Measurements from ENCODE around the gene MSMB. TPM values are rescaled to one million over a fixed set of nuclear protein-coding genes. Genes with fewer than 3 reads are reported as not detected.
A peak's percentile ranks its signal among the peaks of the same experiment; 100 is the strongest.

Gene MSMB
- total and polyA plus RNA-seq, 7 experiments from 2014 or later: not detected

GRCh38 chr10:46080886-46081285, 34.8 kb upstream of the MSMB start:
- Histone ChIP-seq H3K9me3 (ENCODE audit: control insufficient read depth in 2 of 3, low read length in 3 of 3) (peaks cover 0 to 11% (median 0%) of the 10 kb centered on the region in 3 experiments), H3K4me1 (ENCODE audit: control insufficient read depth in 2 of 2, insufficient read depth in 2 of 2, low read length in 2 of 2) (peaks cover 0 to 15% of the 10 kb centered on the region in 2 donors), H3K4me3 (ENCODE audit: low read length) (no peak overlapping the region), H3K36me3 (ENCODE audit: control insufficient read depth in 2 of 3, insufficient read depth in 3 of 3, low read length in 3 of 3) (no peaks in the 10 kb centered on the region), H3K27ac (ENCODE audit: low read depth, low read length) (no peak overlapping the region), H3K27me3 (ENCODE audit: control insufficient read depth in 2 of 2, insufficient read depth in 2 of 2, low read length in 2 of 2) (no peaks in the 10 kb centered on the region)
- ChIA-PET CTCF (no interaction called here), POLR2A (no interaction called here)
- Mint-ChIP-seq H3K27ac (peak overlapping the region in 3 of 9 donors; percentile 13 to 80 (median 51)), H3K9me3 (peaks cover 0 to 35% (median 7%) of the 10 kb centered on the region in 11 donors), H3K4me1 (peaks cover 15 to 47% (median 35%) of the 10 kb centered on the region in 7 donors), H3K4me3 (no peak overlapping the region), H3K27me3 (peaks cover 0 to 12% (median 0%) of the 10 kb centered on the region in 5 donors), H3K36me3 (peaks cover 0 to 8% (median 0%) of the 10 kb centered on the region in 5 donors)
- DNase-seq (no peak), ATAC-seq (no peak)
- intact Hi-C loops (cut with micrococcal nuclease): no loop called here

- intact Hi-C loops (cut with micrococcal nuclease): no loop called here
- CTCF ChIA-PET: no interaction called here
- peak; percentile 38 for ATAC-seq
- Histone ChIP-seq H3K4me3 (ENCODE audit: low read length) (no peak overlapping the region), H3K4me1 (ENCODE audit: control insufficient read depth in 2 of 2, insufficient read depth in 2 of 2, low read length in 2 of 2) (peaks cover 0 to 15% of the 10 kb centered on the region in 2 donors), H3K36me3 (ENCODE audit: control insufficient read depth in 2 of 3, insufficient read depth in 3 of 3, low read length in 3 of 3) (no peaks in the 10 kb centered on the region), H3K27me3 (ENCODE audit: control insufficient read depth in 2 of 2, insufficient read depth in 2 of 2, low read length in 2 of 2) (no peaks in the 10 kb centered on the region), H3K27ac (ENCODE audit: low read depth, low read length) (no peak overlapping the region), H3K9me3 (ENCODE audit: control insufficient read depth in 2 of 3, low read length in 3 of 3) (peaks cover 0 to 11% (median 0%) of the 10 kb centered on the region in 3 experiments)
- H3K4me3 Mint-ChIP-seq: no peak overlapping the region
- peaks cover 0 to 8% (median 0%) of the 10 kb centered on the region in 5 donors for H3K36me3 Mint-ChIP-seq
- no peak for DNase-seq
- H3K4me1 Mint-ChIP-seq: peaks cover 15 to 51% (median 35%) of the 10 kb centered on the region in 7 donors
- H3K27ac Mint-ChIP-seq: peak overlapping the region in 5 of 9 donors; percentile 5 to 80 (median 49)
- peaks cover 0 to 12% (median 0%) of the 10 kb centered on the region in 5 donors for H3K27me3 Mint-ChIP-seq
- POLR2A ChIA-PET: no interaction called here
- H3K9me3 Mint-ChIP-seq: peaks cover 0 to 33% (median 7%) of the 10 kb centered on the region in 11 donors
These were observed 33.9 kb upstream of the MSMB start for GRCh38 chr10:46079831-46080585.

- Histone ChIP-seq H3K4me3 (ENCODE audit: low read length) (no peak overlapping the region), H3K4me1 (ENCODE audit: control insufficient read depth in 2 of 2, insufficient read depth in 2 of 2, low read length in 2 of 2) (peaks cover 0 to 15% of the 10 kb centered on the region in 2 donors), H3K36me3 (ENCODE audit: control insufficient read depth in 2 of 3, insufficient read depth in 3 of 3, low read length in 3 of 3) (no peaks in the 10 kb centered on the region), H3K27me3 (ENCODE audit: control insufficient read depth in 2 of 2, insufficient read depth in 2 of 2, low read length in 2 of 2) (no peaks in the 10 kb centered on the region), H3K27ac (ENCODE audit: low read depth, low read length) (no peak overlapping the region), H3K9me3 (ENCODE audit: control insufficient read depth in 2 of 3, low read length in 3 of 3) (no peaks in the 10 kb centered on the region)
- Mint-ChIP-seq H3K36me3 (peaks cover 0 to 4% (median 0%) of the 10 kb centered on the region in 5 donors), H3K27ac (peak overlapping the region; percentile 48 to 91 (median 76)), H3K4me1 (peaks cover 15 to 51% (median 35%) of the 10 kb centered on the region in 7 donors), H3K9me3 (peaks cover 0 to 20% (median 7%) of the 10 kb centered on the region in 11 donors), H3K4me3 (peak overlapping the region in 9 of 10 donors; percentile 2 to 70 (median 18)), H3K27me3 (peaks cover 0 to 12% (median 0%) of the 10 kb centered on the region in 5 donors)
- ATAC-seq: peak; percentile 38
- ChIA-PET POLR2A (interaction anchor here (1.0 to 1.4 kb wide), 2 partner anchors 14 to 18 kb away, joined by 4 to 6 read pairs; no protein-coding TSS in a partner anchor), CTCF (interaction anchor here (0.5 kb wide), 1 partner anchor 51 kb away, joined by 3 read pairs; no protein-coding TSS in a partner anchor)
- intact Hi-C loops (cut with micrococcal nuclease): no loop called here
- no peak for DNase-seq
These were observed 31.8 kb upstream of the MSMB start for GRCh38 chr10:46077731-46078413.

- Histone ChIP-seq H3K4me3 (ENCODE audit: low read length) (no peak overlapping the region), H3K27ac (ENCODE audit: low read depth, low read length) (peak overlapping the region; percentile 51), H3K36me3 (ENCODE audit: control insufficient read depth in 2 of 3, insufficient read depth in 3 of 3, low read length in 3 of 3) (no peaks in the 10 kb centered on the region), H3K9me3 (ENCODE audit: control insufficient read depth in 2 of 3, low read length in 3 of 3) (no peaks in the 10 kb centered on the region), H3K4me1 (ENCODE audit: control insufficient read depth in 2 of 2, insufficient read depth in 2 of 2, low read length in 2 of 2) (peaks cover 0 to 15% of the 10 kb centered on the region in 2 donors), H3K27me3 (ENCODE audit: control insufficient read depth in 2 of 2, insufficient read depth in 2 of 2, low read length in 2 of 2) (no peaks in the 10 kb centered on the region)
- peak overlapping the region; percentile 48 to 91 (median 76) for H3K27ac Mint-ChIP-seq
- CTCF ChIA-PET: interaction anchor here (0.5 kb wide), 1 partner anchor 50 kb away, joined by 3 read pairs; no protein-coding TSS in a partner anchor
- POLR2A ChIA-PET: interaction anchor here (1.0 to 1.4 kb wide), 2 partner anchors 15 to 19 kb away, joined by 4 to 6 read pairs; no protein-coding TSS in a partner anchor
- ATAC-seq: peak; percentile 55
- H3K4me1 Mint-ChIP-seq: peaks cover 15 to 46% (median 35%) of the 10 kb centered on the region in 7 donors
- peaks cover 0 to 2% (median 0%) of the 10 kb centered on the region in 5 donors for H3K36me3 Mint-ChIP-seq
- H3K9me3 Mint-ChIP-seq: peaks cover 0 to 13% (median 2%) of the 10 kb centered on the region in 11 donors
- peaks cover 0 to 7% (median 0%) of the 10 kb centered on the region in 5 donors for H3K27me3 Mint-ChIP-seq
- peak in 3 of 9 donors; percentile 11 to 24 (median 18) for DNase-seq
- H3K4me3 Mint-ChIP-seq: peak overlapping the region in 9 of 10 donors; percentile 2 to 63 (median 43)
- intact Hi-C loops (cut with micrococcal nuclease): no loop called here
These were observed 31.1 kb upstream of the MSMB start for GRCh38 chr10:46077141-46077554.

GRCh38 chr10:46075869-46076268, 29.8 kb upstream of the MSMB start:
- no peak for ATAC-seq
- peak overlapping the region in 5 of 9 donors; percentile 24 to 73 (median 49) for H3K27ac Mint-ChIP-seq
- intact Hi-C loops (cut with micrococcal nuclease): no loop called here
- no peaks in the 10 kb centered on the region for H3K27me3 ChIP-seq (ENCODE audit: control insufficient read depth in 2 of 2, insufficient read depth in 2 of 2, low read length in 2 of 2)
- peaks cover 0 to 15% of the 10 kb centered on the region in 2 donors for H3K4me1 ChIP-seq (ENCODE audit: control insufficient read depth in 2 of 2, insufficient read depth in 2 of 2, low read length in 2 of 2)
- H3K36me3 Mint-ChIP-seq: no peaks in the 10 kb centered on the region
- H3K27ac ChIP-seq (ENCODE audit: low read depth, low read length): no peak overlapping the region
- DNase-seq: no peak
- POLR2A ChIA-PET: interaction anchor here (0.7 kb wide), 1 partner anchor 19 kb away, joined by 3 read pairs; no protein-coding TSS in a partner anchor
- no peak overlapping the region for H3K4me3 ChIP-seq (ENCODE audit: low read length)
- no peak overlapping the region for H3K4me3 Mint-ChIP-seq
- peaks cover 0 to 3% (median 0%) of the 10 kb centered on the region in 11 donors for H3K9me3 Mint-ChIP-seq
- no peaks in the 10 kb centered on the region for H3K36me3 ChIP-seq (ENCODE audit: control insufficient read depth in 2 of 3, insufficient read depth in 3 of 3, low read length in 3 of 3)
- H3K27me3 Mint-ChIP-seq: no peaks in the 10 kb centered on the region
- H3K4me1 Mint-ChIP-seq: peaks cover 15 to 38% (median 24%) of the 10 kb centered on the region in 7 donors
- H3K9me3 ChIP-seq (ENCODE audit: control insufficient read depth in 2 of 3, low read length in 3 of 3): no peaks in the 10 kb centered on the region
- CTCF ChIA-PET: interaction anchor here (0.6 kb wide), 1 partner anchor 1143 kb away, joined by 4 read pairs; no protein-coding TSS in a partner anchor

- Mint-ChIP-seq H3K27ac (peak overlapping the region in 1 of 9 donors; percentile 36), H3K27me3 (no peaks in the 10 kb centered on the region), H3K4me3 (no peak overlapping the region), H3K9me3 (peaks cover 0 to 2% (median 0%) of the 10 kb centered on the region in 11 donors), H3K36me3 (no peaks in the 10 kb centered on the region), H3K4me1 (peaks cover 16 to 38% (median 26%) of the 10 kb centered on the region in 7 donors)
- no peak overlapping the region for H3K4me3 ChIP-seq (ENCODE audit: low read length)
- no peaks in the 10 kb centered on the region for H3K36me3 ChIP-seq (ENCODE audit: control insufficient read depth in 2 of 3, insufficient read depth in 3 of 3, low read length in 3 of 3)
- CTCF ChIA-PET: interaction anchor here (0.7 kb wide), 1 partner anchor 48 kb away, joined by 3 read pairs; no protein-coding TSS in a partner anchor
- no peaks in the 10 kb centered on the region for H3K27me3 ChIP-seq (ENCODE audit: control insufficient read depth in 2 of 2, insufficient read depth in 2 of 2, low read length in 2 of 2)
- POLR2A ChIA-PET: no interaction called here
- ATAC-seq: no peak
- intact Hi-C loops (cut with micrococcal nuclease): no loop called here
- no peak for DNase-seq
- H3K27ac ChIP-seq (ENCODE audit: low read depth, low read length): no peak overlapping the region
- peaks cover 0 to 20% of the 10 kb centered on the region in 2 donors for H3K4me1 ChIP-seq (ENCODE audit: control insufficient read depth in 2 of 2, insufficient read depth in 2 of 2, low read length in 2 of 2)
- no peaks in the 10 kb centered on the region for H3K9me3 ChIP-seq (ENCODE audit: control insufficient read depth in 2 of 3, low read length in 3 of 3)
These were observed 28.3 kb upstream of the MSMB start for GRCh38 chr10:46074196-46074946.
